Measurements from ENCODE around the gene ZNF281. TPM values are rescaled to one million over a fixed set of nuclear protein-coding genes. Genes with fewer than 3 reads are reported as not detected.
A peak's percentile ranks its signal among the peaks of the same experiment; 100 is the strongest.

Gene ZNF281
- total RNA-seq, 1 donor from 2014 or later = 36.2 TPM

GRCh38 chr1:200391747-200392146 is 18.1 kb downstream of the ZNF281 start:
- H3K9me3 ChIP-seq (ENCODE audit: insufficient read depth, low read depth, low read length) = no peaks in the 10 kb centered on the region
- no peak for FAIRE-seq
- DNase-seq (ENCODE audit: low read depth) = no peak
- Mint-ChIP-seq H3K4me1 (ENCODE audit: low read depth, unreplicated experiment) (peaks cover 7% of the 10 kb centered on the region), H3K36me3 (ENCODE audit: low read depth, unreplicated experiment) (peaks cover 1% of the 10 kb centered on the region), H3K4me3 (ENCODE audit: unreplicated experiment) (no peak overlapping the region), H3K9me3 (ENCODE audit: unreplicated experiment) (no peaks in the 10 kb centered on the region), H3K27ac (ENCODE audit: unreplicated experiment) (no peak overlapping the region), H3K27me3 (ENCODE audit: low read depth, unreplicated experiment) (no peaks in the 10 kb centered on the region)
- peaks cover 3% of the 10 kb centered on the region for H3K4me1 ChIP-seq (ENCODE audit: insufficient read depth, low read length)
- no peak overlapping the region for H2AFZ ChIP-seq (ENCODE audit: low read depth, low read length)
- H3K4me3 ChIP-seq (ENCODE audit: insufficient read depth, low read depth, low read length) = no peak overlapping the region
- no peak overlapping the region for H3K27ac ChIP-seq (ENCODE audit: low read depth, low read length)
- no peak overlapping the region for H3K4me2 ChIP-seq (ENCODE audit: low read length)
- no peak overlapping the region for H3K9ac ChIP-seq (ENCODE audit: low read length)
- no peaks in the 10 kb centered on the region for H3K79me2 ChIP-seq (ENCODE audit: insufficient read depth, low read length)
- no peaks in the 10 kb centered on the region for H3K27me3 ChIP-seq (ENCODE audit: insufficient read depth, low read length)
- TF ChIP-seq EZH2 (IDR thresholded peaks at IDR 0.05; ENCODE audit: insufficient read depth, low read length) = no peak
- TF ChIP-seq CTCF (IDR thresholded peaks at IDR 0.05; ENCODE audit: insufficient read depth, low read depth, low read length) = no peak
- H3K36me3 ChIP-seq (ENCODE audit: insufficient read depth, low read length) = no peaks in the 10 kb centered on the region
- no peaks in the 10 kb centered on the region for H4K20me1 ChIP-seq (ENCODE audit: insufficient read depth, low read length)

- no peak for DNase-seq (ENCODE audit: low read depth)
- H3K4me1 Mint-ChIP-seq (ENCODE audit: low read depth, unreplicated experiment) = peaks cover 7% of the 10 kb centered on the region
- H3K27ac ChIP-seq (ENCODE audit: low read depth, low read length) = no peak overlapping the region
- no peaks in the 10 kb centered on the region for H4K20me1 ChIP-seq (ENCODE audit: insufficient read depth, low read length)
- no peaks in the 10 kb centered on the region for H3K79me2 ChIP-seq (ENCODE audit: insufficient read depth, low read length)
- no peak for FAIRE-seq
- no peaks in the 10 kb centered on the region for H3K9me3 ChIP-seq (ENCODE audit: insufficient read depth, low read depth, low read length)
- H3K4me2 ChIP-seq (ENCODE audit: low read length) = peak overlapping the region; percentile 7
- H3K27ac Mint-ChIP-seq (ENCODE audit: unreplicated experiment) = no peak overlapping the region
- H3K27me3 ChIP-seq (ENCODE audit: insufficient read depth, low read length) = no peaks in the 10 kb centered on the region
- TF ChIP-seq EZH2 (IDR thresholded peaks at IDR 0.05; ENCODE audit: insufficient read depth, low read length) = no peak
- TF ChIP-seq CTCF (IDR thresholded peaks at IDR 0.05; ENCODE audit: insufficient read depth, low read depth, low read length) = no peak
- peaks cover 3% of the 10 kb centered on the region for H3K4me1 ChIP-seq (ENCODE audit: insufficient read depth, low read length)
- H3K4me3 ChIP-seq (ENCODE audit: insufficient read depth, low read depth, low read length) = no peak overlapping the region
- H3K9ac ChIP-seq (ENCODE audit: low read length) = no peak overlapping the region
- H3K4me3 Mint-ChIP-seq (ENCODE audit: unreplicated experiment) = no peak overlapping the region
- H3K36me3 Mint-ChIP-seq (ENCODE audit: low read depth, unreplicated experiment) = no peaks in the 10 kb centered on the region
- H3K36me3 ChIP-seq (ENCODE audit: insufficient read depth, low read length) = no peaks in the 10 kb centered on the region
- H3K27me3 Mint-ChIP-seq (ENCODE audit: low read depth, unreplicated experiment) = no peaks in the 10 kb centered on the region
- no peak overlapping the region for H2AFZ ChIP-seq (ENCODE audit: low read depth, low read length)
- H3K9me3 Mint-ChIP-seq (ENCODE audit: unreplicated experiment) = no peaks in the 10 kb centered on the region
Observed at GRCh38 chr1:200388791-200389190, 21.0 kb downstream of the ZNF281 start.

GRCh38 chr1:200386416-200386815 is 23.4 kb downstream of the ZNF281 start:
- TF ChIP-seq CTCF (IDR thresholded peaks at IDR 0.05; ENCODE audit: insufficient read depth, low read depth, low read length) (no peak), EZH2 (IDR thresholded peaks at IDR 0.05; ENCODE audit: insufficient read depth, low read length) (no peak)
- Mint-ChIP-seq H3K36me3 (ENCODE audit: low read depth, unreplicated experiment) (no peaks in the 10 kb centered on the region), H3K27me3 (ENCODE audit: low read depth, unreplicated experiment) (no peaks in the 10 kb centered on the region), H3K4me1 (ENCODE audit: low read depth, unreplicated experiment) (no peaks in the 10 kb centered on the region), H3K27ac (ENCODE audit: unreplicated experiment) (no peak overlapping the region), H3K4me3 (ENCODE audit: unreplicated experiment) (no peak overlapping the region), H3K9me3 (ENCODE audit: unreplicated experiment) (no peaks in the 10 kb centered on the region)
- DNase-seq (ENCODE audit: low read depth) (peak; percentile 18), FAIRE-seq (no peak)
- no peak overlapping the region for H3K4me2 ChIP-seq (ENCODE audit: low read length)
- H2AFZ ChIP-seq (ENCODE audit: low read depth, low read length) = no peak overlapping the region
- H3K36me3 ChIP-seq (ENCODE audit: insufficient read depth, low read length) = no peaks in the 10 kb centered on the region
- no peaks in the 10 kb centered on the region for H4K20me1 ChIP-seq (ENCODE audit: insufficient read depth, low read length)
- H3K27me3 ChIP-seq (ENCODE audit: insufficient read depth, low read length) = no peaks in the 10 kb centered on the region
- peaks cover 3% of the 10 kb centered on the region for H3K4me1 ChIP-seq (ENCODE audit: insufficient read depth, low read length)
- no peaks in the 10 kb centered on the region for H3K9me3 ChIP-seq (ENCODE audit: insufficient read depth, low read depth, low read length)
- no peak overlapping the region for H3K4me3 ChIP-seq (ENCODE audit: insufficient read depth, low read depth, low read length)
- H3K27ac ChIP-seq (ENCODE audit: low read depth, low read length) = no peak overlapping the region
- no peak overlapping the region for H3K9ac ChIP-seq (ENCODE audit: low read length)
- H3K79me2 ChIP-seq (ENCODE audit: insufficient read depth, low read length) = no peaks in the 10 kb centered on the region
